Progenitor cell of endocrine pancreas (in vitro differentiated cells): ENCODE data around the gene CAPN7. TPM values are rescaled to one million over a fixed set of nuclear protein-coding genes. Genes with fewer than 3 reads are reported as not detected.

Experiments
- DNase-seq: peaks from one replicate; pipeline ENCODE4 v3.0.0; 2021; ENCODE audit warnings: low spot score; ENCODE audit not compliant: unreplicated experiment
- H3K27ac Mint-ChIP-seq: 2 replicates; pipeline ENCODE4 v1.8.0; 2021; ENCODE audit warnings: mild to moderate bottlenecking, moderate library complexity, mixed read lengths
- H3K27me3 Mint-ChIP-seq: 2 replicates; pipeline ENCODE4 v1.8.0; 2021; ENCODE audit warnings: mixed read lengths
- H3K36me3 Mint-ChIP-seq: 2 replicates; pipeline ENCODE4 v1.8.0; 2022; ENCODE audit warnings: mixed read lengths; ENCODE audit not compliant: insufficient read depth
- H3K4me1 Mint-ChIP-seq: 2 replicates; pipeline ENCODE4 v1.8.0; 2021; ENCODE audit warnings: low read depth, mixed read lengths
- H3K4me3 Mint-ChIP-seq: 2 replicates; pipeline ENCODE4 v1.8.0; 2021; ENCODE audit warnings: low read depth, mild to moderate bottlenecking, moderate library complexity, mixed read lengths
- H3K9me3 Mint-ChIP-seq: 2 replicates; pipeline ENCODE4 v1.8.0; 2021; ENCODE audit warnings: low read depth, mixed read lengths
- CTCF ChIP-seq: fragments of 200-600 bp; sonication (generic); IDR thresholded peaks from one replicate; pipeline ENCODE4 v1.5.0; 2021; ENCODE audit warnings: antibody characterized with exemption, mild to moderate bottlenecking; ENCODE audit not compliant: unreplicated experiment
- total RNA-seq: library from RNA; stranded (reverse); gene quantifications from 2 replicates; pipeline ENCODE4 v1.2.1, GENCODE V29; 2021

CAPN7 gene
- total RNA-seq, 1 donor from 2014 or later = 46.3 TPM

- no peak for TF ChIP-seq CTCF
- DNase-seq = no peak
- no peaks in the 10 kb centered on the region for H3K27me3 Mint-ChIP-seq
- peaks cover 2% of the 10 kb centered on the region for H3K36me3 Mint-ChIP-seq
- no peak overlapping the region for H3K27ac Mint-ChIP-seq
- H3K9me3 Mint-ChIP-seq = no peaks in the 10 kb centered on the region
- H3K4me1 Mint-ChIP-seq = no peaks in the 10 kb centered on the region
- no peak overlapping the region for H3K4me3 Mint-ChIP-seq
These were observed 58.4 kb downstream of the CAPN7 start for GRCh38 chr3:15264486-15264885.

- H3K4me1 Mint-ChIP-seq = no peaks in the 10 kb centered on the region
- H3K27me3 Mint-ChIP-seq = no peaks in the 10 kb centered on the region
- H3K36me3 Mint-ChIP-seq = no peaks in the 10 kb centered on the region
- H3K9me3 Mint-ChIP-seq = no peaks in the 10 kb centered on the region
- no peak for DNase-seq
- no peak overlapping the region for H3K27ac Mint-ChIP-seq
- TF ChIP-seq CTCF = no peak
- H3K4me3 Mint-ChIP-seq = no peak overlapping the region
These were observed 59.8 kb downstream of the CAPN7 start for GRCh38 chr3:15265655-15266509.

- H3K27me3 Mint-ChIP-seq = no peaks in the 10 kb centered on the region
- no peak for TF ChIP-seq CTCF
- H3K36me3 Mint-ChIP-seq = no peaks in the 10 kb centered on the region
- H3K4me3 Mint-ChIP-seq = no peak overlapping the region
- H3K27ac Mint-ChIP-seq = no peak overlapping the region
- no peaks in the 10 kb centered on the region for H3K4me1 Mint-ChIP-seq
- H3K9me3 Mint-ChIP-seq = no peaks in the 10 kb centered on the region
- no peak for DNase-seq
These were observed 60.7 kb downstream of the CAPN7 start for GRCh38 chr3:15266510-15267376.

- Mint-ChIP-seq H3K9me3 (no peaks in the 10 kb centered on the region), H3K4me1 (no peaks in the 10 kb centered on the region)
- no peak for TF ChIP-seq CTCF
These were observed 61.5 kb downstream of the CAPN7 start for GRCh38 chr3:15267502-15267901.

GRCh38 chr3:15268033-15268631 lies 62.1 kb downstream of the CAPN7 start:
- Mint-ChIP-seq H3K27ac (no peak overlapping the region), H3K4me3 (no peak overlapping the region), H3K9me3 (no peaks in the 10 kb centered on the region), H3K36me3 (peaks cover under 1% of the 10 kb centered on the region), H3K4me1 (no peaks in the 10 kb centered on the region), H3K27me3 (no peaks in the 10 kb centered on the region)
- TF ChIP-seq CTCF = peak; percentile 98
- peak; percentile 72 for DNase-seq

More at GRCh38 chr3:15267502-15267901, 61.5 kb downstream of the CAPN7 start:
- DNase-seq = no peak
- Mint-ChIP-seq H3K36me3 (no peaks in the 10 kb centered on the region), H3K27me3 (no peaks in the 10 kb centered on the region), H3K27ac (no peak overlapping the region), H3K4me3 (no peak overlapping the region)
